Liver (tissue), 9 donors: ENCODE data around the gene SERTAD2. TPM values are rescaled to one million over a fixed set of nuclear protein-coding genes. Genes with fewer than 3 reads are reported as not detected.

ENCODE experiments used
- DNase-seq: peaks from one replicate; pipeline ENCODE4 v3.0.0-alpha.2; 2017; ENCODE audit warnings: low spot score
- H3K27ac ChIP-seq, 2 donors: one replicate each; pipeline ENCODE4 v1.7.0; 2013; ENCODE audit warnings: inconsistent platforms in 2 of 2, low read length in 2 of 2, control low read depth in 1 of 2, low read depth in 1 of 2, mild to moderate bottlenecking in 1 of 2
- H3K27me3 ChIP-seq, 4 donors: one replicate each; pipeline versions ENCODE4 v1.6.1 to v1.7.0; 2013; ENCODE audit warnings: low read length in 3 of 4, inconsistent platforms in 1 of 4, mild to moderate bottlenecking in 1 of 4, moderate library complexity in 1 of 4; ENCODE audit not compliant: control insufficient read depth in 4 of 4, insufficient read depth in 4 of 4
- H3K36me3 ChIP-seq, 4 donors: one replicate each; pipeline versions ENCODE4 v1.6.1 to v1.7.0; 2013; ENCODE audit warnings: low read length in 3 of 4, mild to moderate bottlenecking in 3 of 4, low read depth in 1 of 4, moderate library complexity in 1 of 4; ENCODE audit not compliant: control insufficient read depth in 4 of 4, insufficient read depth in 3 of 4
- H3K4me1 ChIP-seq, 4 donors: one replicate each; pipeline versions ENCODE4 v1.6.1 to v1.7.0; 2013; ENCODE audit warnings: low read length in 3 of 4, mild to moderate bottlenecking in 3 of 4, moderate library complexity in 1 of 4; ENCODE audit not compliant: control insufficient read depth in 4 of 4, insufficient read depth in 4 of 4
- H3K4me3 ChIP-seq, 3 donors: one replicate each; pipeline versions ENCODE4 v1.6.1 to v1.7.0; 2013; ENCODE audit warnings: low read length in 3 of 3, control low read depth in 1 of 3, low read depth in 1 of 3, mild to moderate bottlenecking in 1 of 3
- H3K9ac ChIP-seq, 2 donors: one replicate each; pipeline ENCODE4 v1.7.0; 2013; ENCODE audit warnings: low read length in 2 of 2, mild to moderate bottlenecking in 2 of 2, moderate library complexity in 2 of 2, control low read depth in 1 of 2, low read depth in 1 of 2
- H3K9me3 ChIP-seq, 4 donors: one replicate each; pipeline versions ENCODE4 v1.6.1 to v1.7.0; 2013; ENCODE audit warnings: low read length in 3 of 4; ENCODE audit not compliant: control insufficient read depth in 4 of 4
- ATF3 ChIP-seq: IDR thresholded peaks from 2 replicates; pipeline ENCODE4 v1.6.1; 2016; ENCODE audit warnings: antibody characterized with exemption
- CTCF ChIP-seq: fragments of 150-350 bp; IDR thresholded peaks from 2 replicates; pipeline ENCODE4 v1.5.1; 2017; ENCODE audit warnings: improper control_type of control experiment, low read depth, low read length; ENCODE audit not compliant: missing input control
- EGR1 ChIP-seq, 2 donors: IDR thresholded peaks; 2 replicates each; pipeline ENCODE4 v1.6.1; 2016 to 2018; ENCODE audit warnings: antibody characterized with exemption in 2 of 2, low read depth in 2 of 2
- FOXA1 ChIP-seq: IDR thresholded peaks from 2 replicates; pipeline ENCODE4 v1.6.1; 2016; ENCODE audit warnings: antibody characterized with exemption
- FOXA2 ChIP-seq: IDR thresholded peaks from 2 replicates; pipeline ENCODE4 v1.6.1; 2016; ENCODE audit warnings: antibody characterized with exemption
- GABPA ChIP-seq, 2 donors: IDR thresholded peaks in 1 of 2; conservative IDR thresholded peaks in 1 of 2; 2 replicates each; pipeline ENCODE4 v1.6.1; 2016; ENCODE audit warnings: antibody characterized with exemption in 2 of 2, mild to moderate bottlenecking in 1 of 2, moderate library complexity in 1 of 2
- HNF4A ChIP-seq, 2 donors: conservative IDR thresholded peaks; 2 replicates each; pipeline ENCODE4 v1.6.1; 2016; ENCODE audit warnings: antibody characterized with exemption in 2 of 2, mild to moderate bottlenecking in 2 of 2
- HNF4G ChIP-seq: IDR thresholded peaks from 2 replicates; pipeline ENCODE4 v1.6.1; 2016; ENCODE audit warnings: antibody characterized with exemption
- MAX ChIP-seq: IDR thresholded peaks from 2 replicates; pipeline ENCODE4 v1.6.1; 2016; ENCODE audit warnings: antibody characterized with exemption
- NR2F2 ChIP-seq: IDR thresholded peaks from 2 replicates; pipeline ENCODE4 v1.6.1; 2016; ENCODE audit warnings: antibody characterized with exemption
- REST ChIP-seq: IDR thresholded peaks from 2 replicates; pipeline ENCODE4 v1.6.1; 2016; ENCODE audit warnings: antibody characterized with exemption, mild to moderate bottlenecking
- RXRA ChIP-seq, 2 donors: IDR thresholded peaks; 2 replicates each; pipeline ENCODE4 v1.6.1; 2017 to 2018; ENCODE audit warnings: antibody characterized with exemption in 2 of 2, mild to moderate bottlenecking in 1 of 2
- SP1 ChIP-seq: IDR thresholded peaks from 2 replicates; pipeline ENCODE4 v1.6.1; 2018; ENCODE audit warnings: antibody characterized with exemption, mild to moderate bottlenecking
- TAF1 ChIP-seq: conservative IDR thresholded peaks from 2 replicates; pipeline ENCODE4 v1.6.1; 2016; ENCODE audit warnings: antibody characterized with exemption, mild to moderate bottlenecking
- WGBS: extraction: QIAGEN DNeasy Blood & Tissue Kit; methylation state at CpG from one replicate; pipeline ENCODE4 v1.1.7; 2013; 5-methylcytosine and 5-hydroxymethylcytosine counted together
- polyA plus RNA-seq, 2 donors: library from polyadenylated mRNA; stranded (reverse) in 1 of 2; unstranded in 1 of 2; fragments of 200-250 nt in 1 of 2; fragments of >200 nt in 1 of 2; fragmentation: Nextera tagmentation in 1 of 2; extraction: Ambion mirVana in 1 of 2; gene quantifications; one replicate each; pipeline versions ENCODE4 v1.2.1 to v1.2.3, GENCODE V29; 2013 to 2015
- total RNA-seq, 2 donors: library from RNA; depleted of rRNA; stranded (reverse); fragments of >200 nt; gene quantifications; one replicate each; pipeline ENCODE4 v1.2.3, GENCODE V29; 2014
- donor health status: healthy.
- donor health status: healthy.
- donor health status: healthy.
- donor health status: healthy.
- donor health status: healthy.

The SERTAD2 gene
- total and polyA plus RNA-seq, 4 donors, result 5.1 to 13.3 (median 6.4) TPM

- TF ChIP-seq CTCF (no peak), HNF4G (no peak), SP1 (no peak), ATF3 (no peak), MAX (no peak), FOXA1 (no peak)
Measured at GRCh38 chr2:64670047-64670446, 16.3 kb upstream of the SERTAD2 start (continued).

- 86% methylated on average over 2 of the region's 2 CpGs for WGBS
Measured at GRCh38 chr2:64669288-64669687, 15.6 kb upstream of the SERTAD2 start.

More at GRCh38 chr2:64669288-64669687, 15.6 kb upstream of the SERTAD2 start:
- no peak overlapping the region for H3K4me3 ChIP-seq
- no peak overlapping the region for H3K27ac ChIP-seq
- no peaks in the 10 kb centered on the region for H3K9me3 ChIP-seq
- no peak overlapping the region for H3K9ac ChIP-seq
- H3K36me3 ChIP-seq, result no peaks in the 10 kb centered on the region
- no peak for DNase-seq
- no peaks in the 10 kb centered on the region for H3K4me1 ChIP-seq
- TF ChIP-seq RXRA (IDR thresholded peaks at IDR 0.05), result no peak
- TF ChIP-seq FOXA2, result no peak
- no peak for TF ChIP-seq MAX
- no peak for TF ChIP-seq HNF4G
- no peak for TF ChIP-seq NR2F2
- no peak for TF ChIP-seq GABPA (IDR thresholded peaks at IDR 0.05 in 1 of 2, conservative IDR thresholded peaks at IDR 0.05 in 1 of 2)
- TF ChIP-seq ATF3, result no peak
- TF ChIP-seq EGR1 (IDR thresholded peaks at IDR 0.05; ENCODE audit: low read depth in 2 of 2), result no peak
- no peak for TF ChIP-seq FOXA1
- no peak for TF ChIP-seq HNF4A (conservative IDR thresholded peaks at IDR 0.05)
- no peak for TF ChIP-seq REST
- TF ChIP-seq TAF1, result no peak
- no peaks in the 10 kb centered on the region for H3K27me3 ChIP-seq
